Neural cell (in vitro differentiated cells): Measurements from ENCODE around the gene LAG3. TPM values are rescaled to one million over a fixed set of nuclear protein-coding genes. Genes with fewer than 3 reads are reported as not detected.

Source experiments
- H2AFZ ChIP-seq: fragments of 200-600, 300-800 bp; sonication (generic), shearing (Covaris generic); 2 replicates; pipeline ENCODE4 v1.6.0; 2014; ENCODE audit warnings: low read depth, mild to moderate bottlenecking, antibody characterized with exemption, low read length, moderate library complexity
- H3F3A ChIP-seq: fragments of 200-600 bp; shearing (Covaris generic); 2 replicates; pipeline ENCODE4 v1.6.1; 2016; ENCODE audit warnings: mild to moderate bottlenecking, moderate library complexity, mixed read lengths, antibody characterized with exemption, low read length; ENCODE audit not compliant: insufficient read depth, poor library complexity, severe bottlenecking
- H3K27ac ChIP-seq: fragments of 200-600, 300-800 bp; sonication (generic), shearing (Covaris generic); 2 replicates; pipeline ENCODE4 v1.5.1; 2014; ENCODE audit warnings: mild to moderate bottlenecking, low read length, moderate library complexity
- H3K27me3 ChIP-seq: fragments of 300-800, 200-600 bp; sonication (generic), shearing (Covaris generic); 2 replicates; pipeline ENCODE4 v1.6.0; 2014; ENCODE audit warnings: mild to moderate bottlenecking, low read depth, low read length, moderate library complexity; ENCODE audit not compliant: insufficient read depth
- H3K36me3 ChIP-seq: fragments of 300-800, 200-600 bp; sonication (generic), shearing (Covaris generic); 2 replicates; pipeline ENCODE4 v1.5.1; 2014; ENCODE audit warnings: mild to moderate bottlenecking, antibody characterized with exemption, low read length, moderate library complexity; ENCODE audit not compliant: insufficient read depth
- H3K4me2 ChIP-seq: fragments of 300-800, 200-600 bp; sonication (generic), shearing (Covaris generic); 2 replicates; pipeline ENCODE4 v1.6.0; 2014; ENCODE audit warnings: mild to moderate bottlenecking, low read length
- H3K4me3 ChIP-seq: fragments of 300-800, 200-600 bp; sonication (generic), shearing (Covaris generic); 2 replicates; pipeline ENCODE4 v1.5.1; 2014; ENCODE audit warnings: mild to moderate bottlenecking, low read length, moderate library complexity
- H3K79me2 ChIP-seq: fragments of 200-600 bp; shearing (Covaris generic); replicated peaks from 2 replicates; pipeline ENCODE4 v1.6.0; 2014; ENCODE audit warnings: mild to moderate bottlenecking, low read length, moderate library complexity; ENCODE audit not compliant: insufficient read depth
- H3K9ac ChIP-seq: fragments of 300-800, 200-600 bp; sonication (generic), shearing (Covaris generic); 2 replicates; pipeline ENCODE4 v1.6.1; 2016; ENCODE audit warnings: mild to moderate bottlenecking, low read length, mixed read lengths
- H3K9me2 ChIP-seq: fragments of 200-600 bp; shearing (Covaris generic); 2 replicates; pipeline ENCODE4 v1.6.1; 2016; ENCODE audit warnings: mild to moderate bottlenecking, low read length, mixed read lengths; ENCODE audit not compliant: insufficient read depth
- H3K9me3 ChIP-seq: fragments of 200-600, 300-800 bp; sonication (generic), shearing (Covaris generic); 2 replicates; pipeline ENCODE4 v1.6.1; 2016; ENCODE audit warnings: mild to moderate bottlenecking, mixed run types, low read length, moderate library complexity, mixed read lengths
- H4K20me1 ChIP-seq: fragments of 200-600 bp; shearing (Covaris generic); 2 replicates; pipeline ENCODE4 v1.6.1; 2016; ENCODE audit warnings: mild to moderate bottlenecking, mixed run types; ENCODE audit not compliant: insufficient read depth
- EP300 ChIP-seq: fragments of 450-650 bp; conservative IDR thresholded peaks from 2 replicates; pipeline ENCODE4 v1.6.1; 2014; ENCODE audit warnings: antibody characterized with exemption, mild to moderate bottlenecking, moderate library complexity; ENCODE audit not compliant: poor library complexity, severe bottlenecking
- EZH2 ChIP-seq: fragments of 200-600, 300-800 bp; shearing (Covaris generic), sonication (generic); IDR thresholded peaks from 2 replicates; pipeline ENCODE4 v1.6.1; 2014; ENCODE audit warnings: antibody characterized with exemption, low read length, borderline replicate concordance, mild to moderate bottlenecking; ENCODE audit not compliant: insufficient read depth, poor library complexity, severe bottlenecking
- MXI1 ChIP-seq: fragments of 450-650 bp; conservative IDR thresholded peaks from 2 replicates; pipeline ENCODE4 v1.6.1; 2014; ENCODE audit warnings: antibody characterized with exemption, mild to moderate bottlenecking; ENCODE audit not compliant: poor library complexity, severe bottlenecking
- POLR2AphosphoS5 ChIP-seq: IDR thresholded peaks from 2 replicates; pipeline ENCODE4 v1.6.1; 2012
- RAD21 ChIP-seq: fragments of 450-650 bp; conservative IDR thresholded peaks from 2 replicates; pipeline ENCODE4 v1.6.1; 2014; ENCODE audit warnings: antibody characterized with exemption, mild to moderate bottlenecking, moderate library complexity
- SMC3 ChIP-seq: fragments of 450-650 bp; conservative IDR thresholded peaks from 2 replicates; pipeline ENCODE4 v1.6.1; 2014; ENCODE audit warnings: antibody characterized with exemption, mild to moderate bottlenecking, moderate library complexity; ENCODE audit not compliant: poor library complexity
- TAF1 ChIP-seq: IDR thresholded peaks from 2 replicates; pipeline ENCODE4 v1.6.1; 2012; ENCODE audit warnings: low read depth
- polyA plus RNA-seq: library from polyadenylated mRNA; depleted of rRNA; stranded (reverse); fragments of >200 nt; gene quantifications from 2 replicates; pipeline ENCODE4 v1.2.3, GENCODE V29; 2014
- TF ChIP-seq, protein P1 (sequence below): IDR thresholded peaks from 2 replicates; pipeline ENCODE4 v1.6.1; 2012; ENCODE audit warnings: borderline replicate concordance
- TF ChIP-seq, protein P2 (sequence below): fragments of 450-650 bp; IDR thresholded peaks from 2 replicates; pipeline ENCODE4 v1.5.1; 2014; ENCODE audit warnings: antibody characterized with exemption, mild to moderate bottlenecking, moderate library complexity; ENCODE audit not compliant: poor library complexity, severe bottlenecking

The LAG3 gene
- polyA plus RNA-seq, 1 donor from 2014 or later = 1.4 TPM

DNA sequence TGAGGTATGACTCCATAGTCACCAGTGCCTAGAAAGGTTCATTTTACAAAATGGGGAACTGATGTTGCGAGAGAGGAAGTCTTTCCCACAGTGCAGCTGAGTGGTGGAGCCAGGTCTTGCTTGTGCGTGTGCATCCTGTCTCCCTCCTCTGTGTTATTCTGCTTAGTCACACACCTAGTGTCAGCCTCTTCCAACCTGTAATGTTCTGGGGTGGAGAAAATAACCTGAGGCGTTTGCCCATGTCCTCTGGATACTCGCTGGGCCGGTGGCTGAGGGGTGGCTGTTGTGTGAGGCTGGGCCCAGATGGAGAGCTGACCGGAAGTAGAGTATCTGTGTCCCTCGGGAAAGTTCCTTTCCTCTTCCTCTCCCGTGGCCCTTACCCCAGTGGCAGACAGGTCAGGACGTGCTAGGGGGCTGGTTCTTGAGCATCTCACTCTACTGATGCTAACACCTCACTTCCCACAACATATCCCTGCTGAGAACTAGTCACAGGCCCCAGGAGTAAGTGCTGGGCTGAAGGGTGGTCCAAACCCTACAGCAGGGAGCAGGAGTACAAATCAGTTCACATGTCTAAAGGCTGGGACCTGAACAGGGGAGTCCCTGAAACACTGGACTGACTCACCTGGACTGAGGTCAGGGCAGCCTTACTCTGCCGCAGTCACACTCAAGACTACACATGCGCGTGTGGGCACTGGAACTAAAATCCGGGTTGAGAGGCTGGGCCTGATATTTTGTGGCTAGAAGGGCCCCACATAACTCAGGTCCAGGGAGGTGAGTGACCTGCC is 26.4 kb upstream of the LAG3 start:
- no peak overlapping the region for H3K4me2 ChIP-seq
- no peaks in the 10 kb centered on the region for H3K27me3 ChIP-seq
- H3K9ac ChIP-seq = no peak overlapping the region
- TF ChIP-seq EP300 = no peak
- no peak for TF ChIP-seq TAF1
- no peak for TF ChIP-seq EZH2
- TF ChIP-seq, protein P1, sequence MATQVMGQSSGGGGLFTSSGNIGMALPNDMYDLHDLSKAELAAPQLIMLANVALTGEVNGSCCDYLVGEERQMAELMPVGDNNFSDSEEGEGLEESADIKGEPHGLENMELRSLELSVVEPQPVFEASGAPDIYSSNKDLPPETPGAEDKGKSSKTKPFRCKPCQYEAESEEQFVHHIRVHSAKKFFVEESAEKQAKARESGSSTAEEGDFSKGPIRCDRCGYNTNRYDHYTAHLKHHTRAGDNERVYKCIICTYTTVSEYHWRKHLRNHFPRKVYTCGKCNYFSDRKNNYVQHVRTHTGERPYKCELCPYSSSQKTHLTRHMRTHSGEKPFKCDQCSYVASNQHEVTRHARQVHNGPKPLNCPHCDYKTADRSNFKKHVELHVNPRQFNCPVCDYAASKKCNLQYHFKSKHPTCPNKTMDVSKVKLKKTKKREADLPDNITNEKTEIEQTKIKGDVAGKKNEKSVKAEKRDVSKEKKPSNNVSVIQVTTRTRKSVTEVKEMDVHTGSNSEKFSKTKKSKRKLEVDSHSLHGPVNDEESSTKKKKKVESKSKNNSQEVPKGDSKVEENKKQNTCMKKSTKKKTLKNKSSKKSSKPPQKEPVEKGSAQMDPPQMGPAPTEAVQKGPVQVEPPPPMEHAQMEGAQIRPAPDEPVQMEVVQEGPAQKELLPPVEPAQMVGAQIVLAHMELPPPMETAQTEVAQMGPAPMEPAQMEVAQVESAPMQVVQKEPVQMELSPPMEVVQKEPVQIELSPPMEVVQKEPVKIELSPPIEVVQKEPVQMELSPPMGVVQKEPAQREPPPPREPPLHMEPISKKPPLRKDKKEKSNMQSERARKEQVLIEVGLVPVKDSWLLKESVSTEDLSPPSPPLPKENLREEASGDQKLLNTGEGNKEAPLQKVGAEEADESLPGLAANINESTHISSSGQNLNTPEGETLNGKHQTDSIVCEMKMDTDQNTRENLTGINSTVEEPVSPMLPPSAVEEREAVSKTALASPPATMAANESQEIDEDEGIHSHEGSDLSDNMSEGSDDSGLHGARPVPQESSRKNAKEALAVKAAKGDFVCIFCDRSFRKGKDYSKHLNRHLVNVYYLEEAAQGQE = no peak
- no peak for TF ChIP-seq MXI1
- no peak for TF ChIP-seq RAD21
- no peak for TF ChIP-seq SMC3
- TF ChIP-seq POLR2AphosphoS5 = no peak
- TF ChIP-seq, protein P2, sequence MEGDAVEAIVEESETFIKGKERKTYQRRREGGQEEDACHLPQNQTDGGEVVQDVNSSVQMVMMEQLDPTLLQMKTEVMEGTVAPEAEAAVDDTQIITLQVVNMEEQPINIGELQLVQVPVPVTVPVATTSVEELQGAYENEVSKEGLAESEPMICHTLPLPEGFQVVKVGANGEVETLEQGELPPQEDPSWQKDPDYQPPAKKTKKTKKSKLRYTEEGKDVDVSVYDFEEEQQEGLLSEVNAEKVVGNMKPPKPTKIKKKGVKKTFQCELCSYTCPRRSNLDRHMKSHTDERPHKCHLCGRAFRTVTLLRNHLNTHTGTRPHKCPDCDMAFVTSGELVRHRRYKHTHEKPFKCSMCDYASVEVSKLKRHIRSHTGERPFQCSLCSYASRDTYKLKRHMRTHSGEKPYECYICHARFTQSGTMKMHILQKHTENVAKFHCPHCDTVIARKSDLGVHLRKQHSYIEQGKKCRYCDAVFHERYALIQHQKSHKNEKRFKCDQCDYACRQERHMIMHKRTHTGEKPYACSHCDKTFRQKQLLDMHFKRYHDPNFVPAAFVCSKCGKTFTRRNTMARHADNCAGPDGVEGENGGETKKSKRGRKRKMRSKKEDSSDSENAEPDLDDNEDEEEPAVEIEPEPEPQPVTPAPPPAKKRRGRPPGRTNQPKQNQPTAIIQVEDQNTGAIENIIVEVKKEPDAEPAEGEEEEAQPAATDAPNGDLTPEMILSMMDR = no peak
- H3K36me3 ChIP-seq = peaks cover 7% of the 10 kb centered on the region
- no peak overlapping the region for H3K4me3 ChIP-seq
- H4K20me1 ChIP-seq = no peaks in the 10 kb centered on the region
- no peaks in the 10 kb centered on the region for H3F3A ChIP-seq
- H3K9me3 ChIP-seq = no peaks in the 10 kb centered on the region
- no peaks in the 10 kb centered on the region for H3K9me2 ChIP-seq
- H3K79me2 ChIP-seq = peaks cover 3% of the 10 kb centered on the region
- H3K27ac ChIP-seq = no peak overlapping the region
- H2AFZ ChIP-seq = no peak overlapping the region

GRCh38 chr12:6747216-6747615 is 25.1 kb upstream of the LAG3 start:
- H3K36me3 ChIP-seq = peaks cover 7% of the 10 kb centered on the region
- H3K9me2 ChIP-seq = no peaks in the 10 kb centered on the region
- H3K9me3 ChIP-seq = no peaks in the 10 kb centered on the region
- no peak overlapping the region for H3K4me3 ChIP-seq
- H3K27ac ChIP-seq = no peak overlapping the region
- no peak for TF ChIP-seq MXI1
- no peak for TF ChIP-seq RAD21
- TF ChIP-seq, protein P1 = no peak
- TF ChIP-seq, protein P2 = no peak
- TF ChIP-seq EP300 = no peak
- no peak for TF ChIP-seq SMC3
- no peak for TF ChIP-seq POLR2AphosphoS5
- TF ChIP-seq EZH2 = no peak
- TF ChIP-seq TAF1 = no peak
- H3K9ac ChIP-seq = no peak overlapping the region
- H3K27me3 ChIP-seq = no peaks in the 10 kb centered on the region
- H3K79me2 ChIP-seq = peaks cover 15% of the 10 kb centered on the region
- H3K4me2 ChIP-seq = no peak overlapping the region
- no peak overlapping the region for H2AFZ ChIP-seq
- H3F3A ChIP-seq = no peaks in the 10 kb centered on the region
- no peaks in the 10 kb centered on the region for H4K20me1 ChIP-seq
